Astrocyte of the spinal cord (primary cell): ENCODE data around the gene RTP4.

Source experiments
- DNase-seq: peaks from one replicate; pipeline ENCODE4 v3.0.0; 2011; ENCODE audit warnings: low read depth, low spot score
- H3K4me3 ChIP-seq: 2 replicates; pipeline ENCODE4 v1.5.1; 2011; ENCODE audit warnings: low read depth, mild to moderate bottlenecking, low read length, moderate library complexity
- in situ Hi-C: cut with HindIII; loops from 2 replicates; pipeline ENCODE4 v1.10.0; 2017; ENCODE audit warnings: low sequenced_read_pairs
- TF ChIP-seq, protein P1 (sequence below): IDR thresholded peaks from 2 replicates; pipeline ENCODE4 v1.5.1; 2012; ENCODE audit warnings: low read depth, mild to moderate bottlenecking, low read length, inconsistent platforms

Gene RTP4

GRCh38 chr3:187383246-187383645 is 15.1 kb downstream of the RTP4 start:
- DNase-seq: no peak
- TF ChIP-seq, protein P1, sequence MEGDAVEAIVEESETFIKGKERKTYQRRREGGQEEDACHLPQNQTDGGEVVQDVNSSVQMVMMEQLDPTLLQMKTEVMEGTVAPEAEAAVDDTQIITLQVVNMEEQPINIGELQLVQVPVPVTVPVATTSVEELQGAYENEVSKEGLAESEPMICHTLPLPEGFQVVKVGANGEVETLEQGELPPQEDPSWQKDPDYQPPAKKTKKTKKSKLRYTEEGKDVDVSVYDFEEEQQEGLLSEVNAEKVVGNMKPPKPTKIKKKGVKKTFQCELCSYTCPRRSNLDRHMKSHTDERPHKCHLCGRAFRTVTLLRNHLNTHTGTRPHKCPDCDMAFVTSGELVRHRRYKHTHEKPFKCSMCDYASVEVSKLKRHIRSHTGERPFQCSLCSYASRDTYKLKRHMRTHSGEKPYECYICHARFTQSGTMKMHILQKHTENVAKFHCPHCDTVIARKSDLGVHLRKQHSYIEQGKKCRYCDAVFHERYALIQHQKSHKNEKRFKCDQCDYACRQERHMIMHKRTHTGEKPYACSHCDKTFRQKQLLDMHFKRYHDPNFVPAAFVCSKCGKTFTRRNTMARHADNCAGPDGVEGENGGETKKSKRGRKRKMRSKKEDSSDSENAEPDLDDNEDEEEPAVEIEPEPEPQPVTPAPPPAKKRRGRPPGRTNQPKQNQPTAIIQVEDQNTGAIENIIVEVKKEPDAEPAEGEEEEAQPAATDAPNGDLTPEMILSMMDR: no peak
- in situ Hi-C loops: no loop called here
- H3K4me3 ChIP-seq: no peak overlapping the region

- H3K4me3 ChIP-seq: no peak overlapping the region
- no peak for DNase-seq
- in situ Hi-C loops: no loop called here
- TF ChIP-seq, protein P1: no peak
These were observed 17.1 kb downstream of the RTP4 start for GRCh38 chr3:187385296-187385695.

DNA sequence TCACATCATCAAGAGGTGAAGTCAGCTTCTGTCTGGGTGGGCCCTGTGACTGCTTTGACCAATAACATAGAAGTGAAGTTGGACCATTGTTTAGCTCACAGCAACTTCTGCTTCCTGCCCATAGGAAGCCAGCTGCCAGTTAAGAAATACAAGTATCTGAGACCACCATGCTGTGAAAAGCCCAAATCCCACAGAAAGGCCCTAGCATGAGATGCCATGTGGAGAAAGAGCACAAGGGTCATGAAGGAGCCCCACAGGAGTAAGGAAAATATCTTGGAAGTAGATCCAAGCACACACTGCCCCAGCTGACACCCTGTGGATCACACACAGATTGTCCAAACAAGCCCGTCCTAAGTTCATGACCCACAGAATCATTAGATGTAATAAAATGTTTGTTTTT is 28.5 kb downstream of the RTP4 start:
- DNase-seq: no peak
- H3K4me3 ChIP-seq: no peak overlapping the region
- TF ChIP-seq, protein P1: no peak
- in situ Hi-C loops: no loop called here

DNA sequence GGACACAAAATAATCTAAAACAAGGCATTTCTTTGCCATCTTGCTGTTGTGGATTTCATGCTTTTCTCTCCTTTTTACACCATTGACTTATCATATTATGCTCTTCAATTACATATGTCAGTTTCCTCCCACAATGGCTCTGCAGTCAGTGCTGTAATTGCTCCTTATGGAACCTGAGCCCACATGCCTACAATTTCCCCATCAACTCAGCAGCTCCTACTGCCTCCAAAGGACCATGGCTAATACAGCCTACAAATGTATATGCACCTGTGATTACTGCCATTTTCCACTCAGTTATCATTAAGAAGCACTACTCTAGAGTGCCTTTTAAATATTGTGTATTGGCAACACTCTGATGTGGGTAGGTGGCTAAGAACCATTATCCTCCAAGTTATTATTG is 30.8 kb downstream of the RTP4 start:
- in situ Hi-C loops: no loop called here

GRCh38 chr3:187400756-187401155 is 32.6 kb downstream of the RTP4 start:
- in situ Hi-C loops: no loop called here
- no peak for DNase-seq
- no peak overlapping the region for H3K4me3 ChIP-seq
- TF ChIP-seq, protein P1: no peak

More for the DNA sequence above, 30.8 kb downstream of the RTP4 start:
- TF ChIP-seq, protein P1: no peak
- H3K4me3 ChIP-seq: no peak overlapping the region
- DNase-seq: no peak

GRCh38 chr3:187401856-187402255 is 33.7 kb downstream of the RTP4 start:
- H3K4me3 ChIP-seq: no peak overlapping the region
- no peak for DNase-seq
- TF ChIP-seq, protein P1: no peak
- in situ Hi-C loops: no loop called here

GRCh38 chr3:187403768-187404288 is 35.6 kb downstream of the RTP4 start:
- DNase-seq: peak; percentile 96
- in situ Hi-C loops: no loop called here
- TF ChIP-seq, protein P1: no peak
- H3K4me3 ChIP-seq: no peak overlapping the region
